GM21423 (cell line): ENCODE results near the gene RDX.
"Not testable (repeated sequence)": the region's sequence is repeated elsewhere in the genome, so short reads cannot be mapped to it uniquely, and the experiment has no call there.

Source experiments
- ATAC-seq: cut with Tn5 transposase; IDR thresholded peaks from one replicate; pipeline ENCODE4 v1.9.1; 2021; ENCODE audit warnings: mild to moderate bottlenecking, moderate library complexity; ENCODE audit not compliant: unreplicated experiment

RDX gene

GRCh38 chr11:110207123-110207522, 89.3 kb downstream of the RDX start:
- ATAC-seq = no peak

- no peak for ATAC-seq
These were observed 95.6 kb downstream of the RDX start for GRCh38 chr11:110200836-110201235.

- ATAC-seq = no peak
These were observed 96.2 kb downstream of the RDX start for GRCh38 chr11:110200241-110200640.

- ATAC-seq = no peak
These were observed 97.0 kb downstream of the RDX start for GRCh38 chr11:110199184-110199981.

GRCh38 chr11:110198031-110198729, 98.2 kb downstream of the RDX start:
- no peak for ATAC-seq

GRCh38 chr11:110196884-110197420, 99.5 kb downstream of the RDX start:
- no peak for ATAC-seq

- no peak for ATAC-seq
These were observed 100.1 kb downstream of the RDX start for GRCh38 chr11:110196241-110196754.

- not testable (repeated sequence) for ATAC-seq
These were observed 102.1 kb downstream of the RDX start for GRCh38 chr11:110194211-110194766.

GRCh38 chr11:110192604-110193282, 103.7 kb downstream of the RDX start:
- ATAC-seq = peak; percentile 78

- ATAC-seq = no peak
These were observed 105.5 kb downstream of the RDX start for GRCh38 chr11:110190885-110191284.

- no peak for ATAC-seq
These were observed 108.7 kb downstream of the RDX start for GRCh38 chr11:110187731-110188130.

- no peak for ATAC-seq
These were observed 109.5 kb downstream of the RDX start for GRCh38 chr11:110186867-110187266.

- no peak for ATAC-seq
These were observed 110.0 kb downstream of the RDX start for GRCh38 chr11:110186456-110186855.

GRCh38 chr11:110185599-110185998, 110.8 kb downstream of the RDX start:
- no peak for ATAC-seq

- ATAC-seq = no peak
These were observed 111.3 kb downstream of the RDX start for GRCh38 chr11:110185121-110185591.

- ATAC-seq = no peak
These were observed 112.0 kb downstream of the RDX start for GRCh38 chr11:110184456-110184855.

GRCh38 chr11:110182886-110183285, 113.5 kb downstream of the RDX start:
- ATAC-seq = no peak

GRCh38 chr11:110179064-110179463, 117.3 kb downstream of the RDX start:
- ATAC-seq = no peak

- ATAC-seq = no peak
These were observed 119.3 kb downstream of the RDX start for GRCh38 chr11:110177086-110177456.

GRCh38 chr11:110176366-110177085, 119.9 kb downstream of the RDX start:
- no peak for ATAC-seq
